SK-N-SH treated with all-trans-retinoic acid at 6 μM for 48 hours (cell line): ENCODE results near the gene NPM3.

Experiments used
- ATAC-seq: fragments of 200-7000 bp; cut with Tn5 transposase; 3 replicates; pipeline ENCODE4 v1.9.1; 2020; ENCODE audit warnings: mild to moderate bottlenecking, moderate library complexity
- ARNTL ChIP-seq: fragments of 450-650 bp; formaldehyde crosslinking; IDR thresholded peaks from 2 replicates; pipeline ENCODE4 v1.5.0; 2020; ENCODE audit warnings: low read depth, mild to moderate bottlenecking, moderate library complexity, borderline replicate concordance
- CSDC2 ChIP-seq: fragments of 250-450 bp; sonication (Bioruptor Pico); IDR thresholded peaks from 2 replicates; pipeline ENCODE4 v1.5.0; 2020; ENCODE audit warnings: mild to moderate bottlenecking, moderate library complexity
- ESRRG ChIP-seq: fragments of 250-450 bp; sonication (Bioruptor Pico); IDR thresholded peaks from 2 replicates; pipeline ENCODE4 v1.6.1; 2021; ENCODE audit warnings: mild to moderate bottlenecking
- GLIS3 ChIP-seq: fragments of 250-450 bp; sonication (Bioruptor Pico); IDR thresholded peaks from 2 replicates; pipeline ENCODE4 v1.5.0; 2020; ENCODE audit warnings: mild to moderate bottlenecking, moderate library complexity
- ISL1 ChIP-seq: fragments of 250-450 bp; sonication (Bioruptor Pico); IDR thresholded peaks from 2 replicates; pipeline ENCODE4 v2.1.2; 2022; ENCODE audit warnings: mild to moderate bottlenecking, moderate library complexity
- PPARA ChIP-seq: fragments of 250-450 bp; sonication (Bioruptor Pico); IDR thresholded peaks from 2 replicates; pipeline ENCODE4 v1.5.0; 2020; ENCODE audit warnings: mild to moderate bottlenecking, borderline replicate concordance
- RARB ChIP-seq: fragments of 250-450 bp; sonication (Bioruptor Pico); IDR thresholded peaks from 2 replicates; pipeline ENCODE4 v1.8.0; 2021; ENCODE audit warnings: mild to moderate bottlenecking, moderate library complexity
- TCF4 ChIP-seq: fragments of 250-450 bp; sonication (Bioruptor Pico); IDR thresholded peaks from 2 replicates; pipeline ENCODE4 v1.8.0; 2021; ENCODE audit warnings: mild to moderate bottlenecking, moderate library complexity, borderline replicate concordance
- TOX ChIP-seq: fragments of 250-450 bp; sonication (Bioruptor Pico); IDR thresholded peaks from 2 replicates; pipeline ENCODE4 v1.8.0; 2021; ENCODE audit warnings: mild to moderate bottlenecking, moderate library complexity, borderline replicate concordance
- ZFP3 ChIP-seq: fragments of 250-450 bp; sonication (Bioruptor Pico); IDR thresholded peaks from 2 replicates; pipeline ENCODE4 v1.5.0; 2020; ENCODE audit warnings: mild to moderate bottlenecking, moderate library complexity
- ZFP30 ChIP-seq: fragments of 450-650 bp; formaldehyde crosslinking; IDR thresholded peaks from 2 replicates; pipeline ENCODE4 v1.5.0; 2022; ENCODE audit warnings: mild to moderate bottlenecking, moderate library complexity
- ZNF565 ChIP-seq: fragments of 450-650 bp; formaldehyde crosslinking; conservative IDR thresholded peaks from 2 replicates; pipeline ENCODE4 v1.5.0; 2020; ENCODE audit warnings: low read depth, mild to moderate bottlenecking, moderate library complexity
- ZNF70 ChIP-seq: fragments of 450-650 bp; formaldehyde crosslinking; IDR thresholded peaks from 2 replicates; pipeline ENCODE4 v1.5.0; 2020; ENCODE audit warnings: mild to moderate bottlenecking, moderate library complexity
- ZNF8 ChIP-seq: fragments of 450-650 bp; formaldehyde crosslinking; IDR thresholded peaks from 2 replicates; pipeline ENCODE4 v1.5.0; 2020; ENCODE audit warnings: mild to moderate bottlenecking, moderate library complexity
- TF ChIP-seq, protein P1 (sequence below): fragments of 250-450 bp; sonication (Bioruptor Pico); IDR thresholded peaks from 2 replicates; pipeline ENCODE4 v1.5.0; 2020; ENCODE audit warnings: mild to moderate bottlenecking, moderate library complexity
- TF ChIP-seq, protein P2 (sequence below): fragments of 250-450 bp; sonication (Bioruptor Pico); IDR thresholded peaks from 2 replicates; pipeline ENCODE4 v1.8.0; 2020; ENCODE audit warnings: mild to moderate bottlenecking, moderate library complexity, borderline replicate concordance
- TF ChIP-seq, protein P3 (sequence below): fragments of 250-450 bp; sonication (Bioruptor Pico); IDR thresholded peaks from 2 replicates; pipeline ENCODE4 v1.5.1; 2020; ENCODE audit warnings: low read depth, mild to moderate bottlenecking, moderate library complexity
- TF ChIP-seq, protein P4 (sequence below): fragments of 250-450 bp; sonication (Bioruptor Pico); IDR thresholded peaks from 2 replicates; pipeline ENCODE4 v1.5.1; 2021; ENCODE audit warnings: mild to moderate bottlenecking, moderate library complexity
- TF ChIP-seq, protein P5 (sequence below): fragments of 250-450 bp; sonication (Bioruptor Pico); IDR thresholded peaks from 2 replicates; pipeline ENCODE4 v1.8.0; 2021; ENCODE audit warnings: low read depth, mild to moderate bottlenecking, moderate library complexity, borderline replicate concordance

Gene NPM3

DNA sequence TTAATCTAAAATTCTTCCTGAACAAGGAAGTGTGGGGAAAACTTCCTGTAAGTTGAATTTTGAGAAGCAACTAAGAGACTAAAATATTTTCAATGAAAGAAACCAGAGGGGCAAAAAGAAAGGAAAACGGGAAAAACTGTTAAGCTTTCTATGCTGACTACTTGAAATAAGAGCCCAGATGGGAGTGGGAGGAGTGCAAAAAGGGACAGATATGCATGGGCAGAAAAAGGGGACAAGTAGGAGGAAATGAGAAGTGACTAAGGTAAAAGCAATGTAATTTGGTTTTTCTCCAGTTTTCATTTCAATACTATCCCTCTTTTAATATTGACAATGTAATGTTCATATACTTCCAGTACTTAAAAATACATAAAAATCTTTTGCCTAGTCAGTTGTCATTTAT is 23.9 kb upstream of the NPM3 start (continued):
- TF ChIP-seq, protein P1, sequence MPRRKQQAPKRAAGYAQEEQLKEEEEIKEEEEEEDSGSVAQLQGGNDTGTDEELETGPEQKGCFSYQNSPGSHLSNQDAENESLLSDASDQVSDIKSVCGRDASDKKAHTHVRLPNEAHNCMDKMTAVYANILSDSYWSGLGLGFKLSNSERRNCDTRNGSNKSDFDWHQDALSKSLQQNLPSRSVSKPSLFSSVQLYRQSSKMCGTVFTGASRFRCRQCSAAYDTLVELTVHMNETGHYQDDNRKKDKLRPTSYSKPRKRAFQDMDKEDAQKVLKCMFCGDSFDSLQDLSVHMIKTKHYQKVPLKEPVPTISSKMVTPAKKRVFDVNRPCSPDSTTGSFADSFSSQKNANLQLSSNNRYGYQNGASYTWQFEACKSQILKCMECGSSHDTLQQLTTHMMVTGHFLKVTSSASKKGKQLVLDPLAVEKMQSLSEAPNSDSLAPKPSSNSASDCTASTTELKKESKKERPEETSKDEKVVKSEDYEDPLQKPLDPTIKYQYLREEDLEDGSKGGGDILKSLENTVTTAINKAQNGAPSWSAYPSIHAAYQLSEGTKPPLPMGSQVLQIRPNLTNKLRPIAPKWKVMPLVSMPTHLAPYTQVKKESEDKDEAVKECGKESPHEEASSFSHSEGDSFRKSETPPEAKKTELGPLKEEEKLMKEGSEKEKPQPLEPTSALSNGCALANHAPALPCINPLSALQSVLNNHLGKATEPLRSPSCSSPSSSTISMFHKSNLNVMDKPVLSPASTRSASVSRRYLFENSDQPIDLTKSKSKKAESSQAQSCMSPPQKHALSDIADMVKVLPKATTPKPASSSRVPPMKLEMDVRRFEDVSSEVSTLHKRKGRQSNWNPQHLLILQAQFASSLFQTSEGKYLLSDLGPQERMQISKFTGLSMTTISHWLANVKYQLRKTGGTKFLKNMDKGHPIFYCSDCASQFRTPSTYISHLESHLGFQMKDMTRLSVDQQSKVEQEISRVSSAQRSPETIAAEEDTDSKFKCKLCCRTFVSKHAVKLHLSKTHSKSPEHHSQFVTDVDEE (CRISPR knock-in tag), result no peak
- TF ChIP-seq ZNF70 (CRISPR knock-in tag), result no peak
- no peak for TF ChIP-seq TCF4 (CRISPR knock-in tag)
- TF ChIP-seq, protein P2, sequence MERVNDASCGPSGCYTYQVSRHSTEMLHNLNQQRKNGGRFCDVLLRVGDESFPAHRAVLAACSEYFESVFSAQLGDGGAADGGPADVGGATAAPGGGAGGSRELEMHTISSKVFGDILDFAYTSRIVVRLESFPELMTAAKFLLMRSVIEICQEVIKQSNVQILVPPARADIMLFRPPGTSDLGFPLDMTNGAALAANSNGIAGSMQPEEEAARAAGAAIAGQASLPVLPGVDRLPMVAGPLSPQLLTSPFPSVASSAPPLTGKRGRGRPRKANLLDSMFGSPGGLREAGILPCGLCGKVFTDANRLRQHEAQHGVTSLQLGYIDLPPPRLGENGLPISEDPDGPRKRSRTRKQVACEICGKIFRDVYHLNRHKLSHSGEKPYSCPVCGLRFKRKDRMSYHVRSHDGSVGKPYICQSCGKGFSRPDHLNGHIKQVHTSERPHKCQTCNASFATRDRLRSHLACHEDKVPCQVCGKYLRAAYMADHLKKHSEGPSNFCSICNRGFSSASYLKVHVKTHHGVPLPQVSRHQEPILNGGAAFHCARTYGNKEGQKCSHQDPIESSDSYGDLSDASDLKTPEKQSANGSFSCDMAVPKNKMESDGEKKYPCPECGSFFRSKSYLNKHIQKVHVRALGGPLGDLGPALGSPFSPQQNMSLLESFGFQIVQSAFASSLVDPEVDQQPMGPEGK, result no peak
- no peak for TF ChIP-seq ZNF8 (CRISPR knock-in tag)
- no peak for TF ChIP-seq ZFP30 (CRISPR knock-in tag)

DNA sequence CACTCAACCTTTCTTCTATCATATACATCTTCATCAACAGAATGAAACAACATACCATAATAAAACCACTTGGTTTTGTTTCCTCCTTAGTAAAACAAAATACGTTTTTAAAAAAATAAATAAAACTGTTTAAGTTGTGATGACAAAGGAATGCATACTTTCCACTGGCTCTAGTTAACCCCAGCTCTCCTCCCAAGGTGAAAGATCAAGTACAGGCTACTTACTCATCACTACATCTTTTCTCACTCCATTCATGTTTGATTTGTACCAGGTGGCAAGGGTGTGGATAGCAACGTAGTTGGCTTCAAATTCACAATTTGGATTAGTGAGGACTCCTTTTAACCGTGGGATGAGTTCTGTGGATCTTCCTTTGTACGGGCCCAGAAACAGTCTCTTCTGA is 20.3 kb upstream of the NPM3 start:
- no peak for ATAC-seq
- no peak for TF ChIP-seq RARB (CRISPR knock-in tag)
- no peak for TF ChIP-seq ZNF8 (CRISPR knock-in tag)
- TF ChIP-seq ESRRG (CRISPR knock-in tag), result no peak
- no peak for TF ChIP-seq GLIS3 (CRISPR knock-in tag)
- no peak for TF ChIP-seq ARNTL
- no peak for TF ChIP-seq ZNF565 (CRISPR knock-in tag)
- TF ChIP-seq, protein P3, sequence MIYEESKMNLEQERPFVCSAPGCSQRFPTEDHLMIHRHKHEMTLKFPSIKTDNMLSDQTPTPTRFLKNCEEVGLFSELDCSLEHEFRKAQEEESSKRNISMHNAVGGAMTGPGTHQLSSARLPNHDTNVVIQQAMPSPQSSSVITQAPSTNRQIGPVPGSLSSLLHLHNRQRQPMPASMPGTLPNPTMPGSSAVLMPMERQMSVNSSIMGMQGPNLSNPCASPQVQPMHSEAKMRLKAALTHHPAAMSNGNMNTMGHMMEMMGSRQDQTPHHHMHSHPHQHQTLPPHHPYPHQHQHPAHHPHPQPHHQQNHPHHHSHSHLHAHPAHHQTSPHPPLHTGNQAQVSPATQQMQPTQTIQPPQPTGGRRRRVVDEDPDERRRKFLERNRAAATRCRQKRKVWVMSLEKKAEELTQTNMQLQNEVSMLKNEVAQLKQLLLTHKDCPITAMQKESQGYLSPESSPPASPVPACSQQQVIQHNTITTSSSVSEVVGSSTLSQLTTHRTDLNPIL (CRISPR knock-in tag), result no peak
- no peak for TF ChIP-seq CSDC2
- TF ChIP-seq PPARA (CRISPR knock-in tag), result no peak
- TF ChIP-seq, protein P4, sequence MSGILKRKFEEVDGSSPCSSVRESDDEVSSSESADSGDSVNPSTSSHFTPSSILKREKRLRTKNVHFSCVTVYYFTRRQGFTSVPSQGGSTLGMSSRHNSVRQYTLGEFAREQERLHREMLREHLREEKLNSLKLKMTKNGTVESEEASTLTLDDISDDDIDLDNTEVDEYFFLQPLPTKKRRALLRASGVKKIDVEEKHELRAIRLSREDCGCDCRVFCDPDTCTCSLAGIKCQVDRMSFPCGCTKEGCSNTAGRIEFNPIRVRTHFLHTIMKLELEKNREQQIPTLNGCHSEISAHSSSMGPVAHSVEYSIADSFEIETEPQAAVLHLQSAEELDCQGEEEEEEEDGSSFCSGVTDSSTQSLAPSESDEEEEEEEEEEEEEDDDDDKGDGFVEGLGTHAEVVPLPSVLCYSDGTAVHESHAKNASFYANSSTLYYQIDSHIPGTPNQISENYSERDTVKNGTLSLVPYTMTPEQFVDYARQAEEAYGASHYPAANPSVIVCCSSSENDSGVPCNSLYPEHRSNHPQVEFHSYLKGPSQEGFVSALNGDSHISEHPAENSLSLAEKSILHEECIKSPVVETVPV (CRISPR knock-in tag), result no peak

DNA sequence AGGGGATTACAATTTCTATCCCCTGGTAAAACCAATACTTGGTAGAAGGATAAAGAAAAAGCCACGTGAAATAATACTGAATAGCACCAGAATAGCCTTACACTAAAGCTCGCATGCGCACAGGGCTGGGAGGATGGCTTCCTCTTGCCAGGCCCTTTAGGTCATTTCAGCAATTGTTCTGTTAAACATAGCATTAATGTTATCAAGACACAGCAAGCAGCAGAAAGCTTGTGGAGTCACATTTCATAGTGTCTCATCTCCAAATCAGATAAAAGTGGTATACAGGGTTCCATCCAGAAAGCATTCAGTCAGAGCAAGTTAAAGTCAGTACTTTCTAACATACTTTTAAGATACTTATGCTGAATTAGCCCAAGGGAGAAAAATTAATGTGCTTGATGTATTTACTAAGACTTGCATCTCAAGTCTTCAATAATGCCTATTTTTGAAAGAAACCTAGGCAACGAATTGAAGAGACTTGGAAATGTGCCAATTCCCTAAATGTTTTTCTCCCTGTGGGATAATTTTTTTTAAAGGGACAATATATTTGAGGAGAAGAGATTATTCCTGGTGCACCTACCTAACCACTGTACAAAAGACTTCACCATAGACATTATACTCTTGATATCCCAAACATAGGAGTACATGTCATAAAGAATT is 14.3 kb upstream of the NPM3 start:
- peak; percentile 71 for ATAC-seq
- no peak for TF ChIP-seq ZNF8 (CRISPR knock-in tag)
- TF ChIP-seq TOX, result no peak
- no peak for TF ChIP-seq TCF4 (CRISPR knock-in tag)
- no peak for TF ChIP-seq PPARA (CRISPR knock-in tag)
- TF ChIP-seq, protein P3 (CRISPR knock-in tag), result no peak
- no peak for TF ChIP-seq GLIS3 (CRISPR knock-in tag)
- no peak for TF ChIP-seq ZFP3 (CRISPR knock-in tag)
- TF ChIP-seq, protein P2, result no peak
- no peak for TF ChIP-seq ISL1
- TF ChIP-seq, protein P4 (CRISPR knock-in tag), result no peak
- TF ChIP-seq ARNTL, result no peak
- no peak for TF ChIP-seq ESRRG (CRISPR knock-in tag)
- TF ChIP-seq, protein P5, sequence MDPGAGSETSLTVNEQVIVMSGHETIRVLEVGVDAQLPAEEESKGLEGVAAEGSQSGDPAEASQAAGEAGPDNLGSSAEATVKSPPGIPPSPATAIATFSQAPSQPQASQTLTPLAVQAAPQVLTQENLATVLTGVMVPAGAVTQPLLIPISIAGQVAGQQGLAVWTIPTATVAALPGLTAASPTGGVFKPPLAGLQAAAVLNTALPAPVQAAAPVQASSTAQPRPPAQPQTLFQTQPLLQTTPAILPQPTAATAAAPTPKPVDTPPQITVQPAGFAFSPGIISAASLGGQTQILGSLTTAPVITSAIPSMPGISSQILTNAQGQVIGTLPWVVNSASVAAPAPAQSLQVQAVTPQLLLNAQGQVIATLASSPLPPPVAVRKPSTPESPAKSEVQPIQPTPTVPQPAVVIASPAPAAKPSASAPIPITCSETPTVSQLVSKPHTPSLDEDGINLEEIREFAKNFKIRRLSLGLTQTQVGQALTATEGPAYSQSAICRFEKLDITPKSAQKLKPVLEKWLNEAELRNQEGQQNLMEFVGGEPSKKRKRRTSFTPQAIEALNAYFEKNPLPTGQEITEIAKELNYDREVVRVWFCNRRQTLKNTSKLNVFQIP (CRISPR knock-in tag), result no peak
- no peak for TF ChIP-seq ZNF565 (CRISPR knock-in tag)
